ENCODE results near the gene SPATA31C1. TPM values are rescaled to one million over a fixed set of nuclear protein-coding genes. Genes with fewer than 3 reads are reported as not detected.
A peak's percentile ranks its signal among the peaks of the same experiment; 100 is the strongest.

Gene SPATA31C1
- total and polyA plus RNA-seq, 2 experiments from 2014 or later, result not detected

- Histone ChIP-seq H4K20me1 (ENCODE audit: insufficient read depth, poor library complexity, severe bottlenecking) (no peaks in the 10 kb centered on the region), H3K4me2 (no peak overlapping the region), H3K36me3 (replicated peaks; ENCODE audit: insufficient read depth, low read depth) (no peaks in the 10 kb centered on the region), H3K4me1 (ENCODE audit: insufficient read depth) (peaks cover 17% of the 10 kb centered on the region), H3K9me2 (replicated peaks; ENCODE audit: insufficient read depth) (no peaks in the 10 kb centered on the region), H3K27me3 (no peaks in the 10 kb centered on the region), H3K9me3 (ENCODE audit: low read depth) (no peaks in the 10 kb centered on the region), H3K79me2 (no peaks in the 10 kb centered on the region), H3K27ac (no peak overlapping the region), H2AFZ (no peak overlapping the region), H3K4me3 (no peak overlapping the region)
- WGBS (ENCODE audit: low lambda C conversion rate, missing lambda C conversion rate), result 85% methylated on average over 1 of the region's 1 CpG
- no peak for DNase-seq (ENCODE audit: low spot score)
- TF ChIP-seq CTCF (IDR thresholded peaks at IDR 0.05; ENCODE audit: poor library complexity), result no peak
- TF ChIP-seq EZH2phosphoT487 (IDR thresholded peaks at IDR 0.05; ENCODE audit: low read depth, severe bottlenecking, unreplicated experiment), result no peak
- no peak for TF ChIP-seq EZH2 (IDR thresholded peaks at IDR 0.05; ENCODE audit: borderline replicate concordance)
These were observed 38.7 kb upstream of the SPATA31C1 start for GRCh38 chr9:87878989-87879511.

- Histone ChIP-seq H3K79me2 (no peaks in the 10 kb centered on the region), H3K27ac (no peak overlapping the region), H3K4me3 (no peak overlapping the region), H3K4me2 (no peak overlapping the region), H3K9me2 (replicated peaks; ENCODE audit: insufficient read depth) (no peaks in the 10 kb centered on the region), H2AFZ (no peak overlapping the region), H3K9me3 (ENCODE audit: low read depth) (no peaks in the 10 kb centered on the region), H3K27me3 (no peaks in the 10 kb centered on the region), H3K36me3 (replicated peaks; ENCODE audit: insufficient read depth, low read depth) (no peaks in the 10 kb centered on the region), H4K20me1 (ENCODE audit: insufficient read depth, poor library complexity, severe bottlenecking) (no peaks in the 10 kb centered on the region), H3K4me1 (ENCODE audit: insufficient read depth) (peaks cover 8% of the 10 kb centered on the region)
- no peak for TF ChIP-seq EZH2 (IDR thresholded peaks at IDR 0.05; ENCODE audit: borderline replicate concordance)
- no peak for TF ChIP-seq EZH2phosphoT487 (IDR thresholded peaks at IDR 0.05; ENCODE audit: low read depth, severe bottlenecking, unreplicated experiment)
- no peak for TF ChIP-seq CTCF (IDR thresholded peaks at IDR 0.05; ENCODE audit: poor library complexity)
- DNase-seq (ENCODE audit: low spot score), result peak; percentile 1
- WGBS (ENCODE audit: low lambda C conversion rate, missing lambda C conversion rate), result 84% methylated on average over 8 of the region's 8 CpGs
These were observed 37.6 kb upstream of the SPATA31C1 start for GRCh38 chr9:87880116-87880515.

- Histone ChIP-seq H3K27me3 (no peaks in the 10 kb centered on the region), H2AFZ (no peak overlapping the region), H3K9me2 (replicated peaks; ENCODE audit: insufficient read depth) (no peaks in the 10 kb centered on the region), H3K4me1 (ENCODE audit: insufficient read depth) (peaks cover 8% of the 10 kb centered on the region), H4K20me1 (ENCODE audit: insufficient read depth, poor library complexity, severe bottlenecking) (no peaks in the 10 kb centered on the region), H3K79me2 (no peaks in the 10 kb centered on the region), H3K4me2 (no peak overlapping the region), H3K9me3 (ENCODE audit: low read depth) (no peaks in the 10 kb centered on the region), H3K27ac (no peak overlapping the region), H3K36me3 (replicated peaks; ENCODE audit: insufficient read depth, low read depth) (no peaks in the 10 kb centered on the region), H3K4me3 (no peak overlapping the region)
- 83% methylated on average over 4 of the region's 6 CpGs for WGBS (ENCODE audit: low lambda C conversion rate, missing lambda C conversion rate)
- DNase-seq (ENCODE audit: low spot score), result no peak
- TF ChIP-seq EZH2 (IDR thresholded peaks at IDR 0.05; ENCODE audit: borderline replicate concordance) (no peak), EZH2phosphoT487 (IDR thresholded peaks at IDR 0.05; ENCODE audit: low read depth, severe bottlenecking, unreplicated experiment) (no peak), CTCF (IDR thresholded peaks at IDR 0.05; ENCODE audit: poor library complexity) (no peak)
These were observed 37.1 kb upstream of the SPATA31C1 start for GRCh38 chr9:87880683-87881082.

Data from hepatocyte (in vitro differentiated cells).